Measurements from ENCODE around the gene CLCN4. TPM values are rescaled to one million over a fixed set of nuclear protein-coding genes. Genes with fewer than 3 reads are reported as not detected.

CLCN4 gene
- total RNA-seq, 1 donor from 2014 or later: 4.7 TPM

- Mint-ChIP-seq H3K27me3 (no peaks in the 10 kb centered on the region), H3K9me3 (no peaks in the 10 kb centered on the region), H3K27ac (no peak overlapping the region), H3K4me3 (no peak overlapping the region), H3K4me1 (peaks cover 38% of the 10 kb centered on the region), H3K36me3 (ENCODE audit: low read depth) (peaks cover 20% of the 10 kb centered on the region)
- intact Hi-C loops (cut with micrococcal nuclease): loop anchor here (5.0 kb wide), 1 partner anchor 953 kb away; the partner anchor contains the start of gene HCCS
- ATAC-seq (ENCODE audit: low read depth) (no peak), DNase-seq (no peak)
- TF ChIP-seq CTCF (IDR thresholded peaks at IDR 0.05): no peak
- CTCF ChIA-PET: no interaction called here
- POLR2A ChIA-PET: no interaction called here
Observed at GRCh38 chrX:10159145-10159468, 2.3 kb downstream of the CLCN4 start.

GRCh38 chrX:10160211-10160610, 3.4 kb downstream of the CLCN4 start:
- POLR2A ChIA-PET: no interaction called here
- Mint-ChIP-seq H3K9me3 (no peaks in the 10 kb centered on the region), H3K36me3 (ENCODE audit: low read depth) (peaks cover 21% of the 10 kb centered on the region), H3K27ac (no peak overlapping the region), H3K4me1 (peaks cover 36% of the 10 kb centered on the region), H3K27me3 (no peaks in the 10 kb centered on the region), H3K4me3 (no peak overlapping the region)
- TF ChIP-seq CTCF (IDR thresholded peaks at IDR 0.05): no peak
- ATAC-seq (ENCODE audit: low read depth) (no peak), DNase-seq (no peak)
- intact Hi-C loops (cut with micrococcal nuclease): no loop called here
- CTCF ChIA-PET: no interaction called here

- DNase-seq: no peak
- intact Hi-C loops (cut with micrococcal nuclease): no loop called here
- H3K27me3 Mint-ChIP-seq: no peaks in the 10 kb centered on the region
- no peak for TF ChIP-seq CTCF (IDR thresholded peaks at IDR 0.05)
- peaks cover 42% of the 10 kb centered on the region for H3K4me1 Mint-ChIP-seq
- ATAC-seq (ENCODE audit: low read depth): no peak
- no peaks in the 10 kb centered on the region for H3K9me3 Mint-ChIP-seq
- H3K4me3 Mint-ChIP-seq: no peak overlapping the region
- CTCF ChIA-PET: no interaction called here
- POLR2A ChIA-PET: no interaction called here
- no peak overlapping the region for H3K27ac Mint-ChIP-seq
- peaks cover 21% of the 10 kb centered on the region for H3K36me3 Mint-ChIP-seq (ENCODE audit: low read depth)
Observed at GRCh38 chrX:10163031-10163430, 6.3 kb downstream of the CLCN4 start.

GRCh38 chrX:10164879-10165278, 8.1 kb downstream of the CLCN4 start:
- DNase-seq (no peak), ATAC-seq (ENCODE audit: low read depth) (no peak)
- Mint-ChIP-seq H3K4me1 (peaks cover 40% of the 10 kb centered on the region), H3K27me3 (no peaks in the 10 kb centered on the region), H3K9me3 (no peaks in the 10 kb centered on the region), H3K36me3 (ENCODE audit: low read depth) (peaks cover 21% of the 10 kb centered on the region), H3K27ac (no peak overlapping the region), H3K4me3 (no peak overlapping the region)
- ChIA-PET POLR2A (no interaction called here), CTCF (no interaction called here)
- no peak for TF ChIP-seq CTCF (IDR thresholded peaks at IDR 0.05)
- intact Hi-C loops (cut with micrococcal nuclease): no loop called here

GRCh38 chrX:10165580-10166247, 8.9 kb downstream of the CLCN4 start:
- TF ChIP-seq CTCF (IDR thresholded peaks at IDR 0.05): no peak

More at GRCh38 chrX:10165580-10166247, 8.9 kb downstream of the CLCN4 start:
- Mint-ChIP-seq H3K27ac (peak overlapping the region; percentile 79), H3K27me3 (no peaks in the 10 kb centered on the region), H3K36me3 (ENCODE audit: low read depth) (peaks cover 13% of the 10 kb centered on the region), H3K9me3 (no peaks in the 10 kb centered on the region), H3K4me1 (peaks cover 41% of the 10 kb centered on the region), H3K4me3 (peak overlapping the region; percentile 35)
- ChIA-PET POLR2A (interaction anchor here (1.7 kb wide), 1 partner anchor 55 kb away, joined by 7 read pairs; no protein-coding TSS in a partner anchor), CTCF (interaction anchor here (0.6 kb wide), 1 partner anchor 112 kb away, joined by 3 read pairs; no protein-coding TSS in a partner anchor)
- ATAC-seq (ENCODE audit: low read depth): peak; percentile 67
- no peak for DNase-seq
- intact Hi-C loops (cut with micrococcal nuclease): loop anchor here (1.0 kb wide), 1 partner anchor 8 kb away; no protein-coding TSS in a partner anchor

Data from activated B cell treated with CpG ODN at 0.5 μM for 24 hours (primary cell).